SH-SY5Y (cell line): ENCODE measurements around the gene KLHL33.

Experiments used
- GATA2 ChIP-seq: IDR thresholded peaks from 2 replicates; pipeline ENCODE4 v1.6.1; 2011; ENCODE audit warnings: mild to moderate bottlenecking, low read depth, low read length
- GATA3 ChIP-seq: IDR thresholded peaks from 2 replicates; pipeline ENCODE4 v1.6.1; 2011; ENCODE audit warnings: low read depth, mild to moderate bottlenecking, low read length, moderate library complexity

GRCh38 chr14:20376071-20376588, 59.8 kb downstream of the KLHL33 start:
- no peak for TF ChIP-seq GATA2
- TF ChIP-seq GATA3: no peak
